DMS 273 treated with DMSO at 0.1 percent for 48 hours (cell line): Measurements from ENCODE around the gene GAL3ST1.
"Not testable (repeated sequence)": the region's sequence is repeated elsewhere in the genome, so short reads cannot be mapped to it uniquely, and the experiment has no call there.

Experiments
- DNase-seq: peaks from one replicate; lab custom pipeline; 2025; lab: John Stamatoyannopoulos, UW

The GAL3ST1 gene

GRCh38 chr22:30564761-30565119, 9.7 kb downstream of the GAL3ST1 start:
- DNase-seq = no peak

GRCh38 chr22:30564045-30564760, 10.3 kb downstream of the GAL3ST1 start:
- DNase-seq = no peak

- no peak for DNase-seq
Observed at GRCh38 chr22:30562366-30562765, 12.1 kb downstream of the GAL3ST1 start.

DNA sequence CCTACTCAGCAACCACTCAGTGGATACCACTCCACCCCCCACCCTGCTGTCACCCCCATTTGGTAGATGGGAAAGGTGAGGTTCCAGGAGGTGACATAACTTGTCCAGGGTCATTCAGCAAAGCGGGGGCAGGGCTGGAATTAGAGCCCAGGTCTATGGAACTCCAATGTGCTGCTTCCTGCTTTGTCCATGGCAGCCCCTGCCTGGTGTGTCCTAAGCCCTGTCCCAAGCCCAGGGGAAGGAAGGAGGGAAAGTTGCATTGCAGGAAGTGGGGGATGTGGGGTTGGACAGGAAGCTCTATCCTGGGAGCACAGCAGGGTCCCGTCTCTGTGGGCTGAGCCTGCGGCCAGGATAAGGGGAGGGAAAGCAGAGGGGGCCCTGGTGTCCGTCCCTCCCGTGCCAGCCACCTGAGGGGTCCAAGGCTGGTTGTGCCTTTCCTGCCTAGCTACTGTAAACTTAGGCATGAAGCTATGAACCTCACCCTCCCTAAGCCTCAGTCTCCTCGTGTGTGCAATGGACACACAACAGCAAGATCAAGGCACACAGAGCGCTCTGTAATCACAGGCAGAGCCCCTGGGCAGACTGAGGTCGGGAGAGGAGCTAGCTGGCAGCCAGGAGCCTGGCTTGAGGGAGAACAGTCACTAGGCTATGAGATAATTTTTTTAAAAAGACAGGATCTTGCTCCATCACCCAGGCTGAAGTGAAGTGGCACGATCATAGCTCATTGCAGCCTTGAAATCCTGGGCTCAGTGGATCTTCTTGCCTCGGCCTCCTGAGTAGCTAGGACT, 12.9 kb downstream of the GAL3ST1 start:
- DNase-seq = no peak

- not testable (repeated sequence) for DNase-seq
Observed at GRCh38 chr22:30560643-30561202, 13.7 kb downstream of the GAL3ST1 start.

DNA sequence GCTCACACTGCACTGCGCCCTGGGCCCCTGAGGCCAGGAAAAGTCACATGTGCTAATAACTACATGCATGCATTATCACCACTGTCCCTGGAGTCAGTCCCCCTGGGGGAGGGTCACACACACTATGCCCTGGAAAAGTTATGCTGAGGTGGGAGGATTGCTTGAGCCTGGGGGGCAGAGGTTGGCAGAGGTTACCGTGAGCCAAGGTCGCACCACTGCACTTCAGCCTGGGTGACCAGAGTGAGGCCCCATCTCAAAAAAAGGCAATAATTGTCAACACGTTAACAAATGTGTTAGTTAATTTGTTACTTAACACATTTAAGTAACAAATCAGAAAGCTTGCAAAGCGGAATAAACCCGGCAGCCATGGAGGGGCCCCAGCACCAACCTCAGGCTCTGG, 14.6 kb downstream of the GAL3ST1 start:
- DNase-seq = no peak

DNA sequence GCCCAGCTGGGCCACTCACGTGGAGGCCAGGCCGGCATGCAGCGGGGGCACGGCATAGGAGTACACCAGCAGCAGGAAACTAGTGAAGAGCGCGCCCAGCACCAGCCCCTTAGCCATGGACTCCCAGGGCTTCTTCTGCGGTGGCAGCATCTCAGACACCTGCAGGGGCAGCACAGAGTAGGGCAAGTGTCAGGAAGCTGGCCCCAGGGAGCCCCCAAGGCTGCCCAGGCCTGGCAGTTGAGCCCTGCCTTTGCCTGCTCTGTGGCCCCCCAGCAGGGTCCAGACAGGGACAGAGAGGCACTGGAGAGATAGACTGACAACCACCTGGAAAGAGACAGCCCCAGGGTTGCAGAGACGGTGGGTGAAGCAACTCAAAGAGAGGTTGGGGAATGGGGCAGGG, 17.2 kb downstream of the GAL3ST1 start:
- DNase-seq = no peak

- DNase-seq = no peak
Observed at GRCh38 chr22:30556388-30556787, 18.1 kb downstream of the GAL3ST1 start.

DNA sequence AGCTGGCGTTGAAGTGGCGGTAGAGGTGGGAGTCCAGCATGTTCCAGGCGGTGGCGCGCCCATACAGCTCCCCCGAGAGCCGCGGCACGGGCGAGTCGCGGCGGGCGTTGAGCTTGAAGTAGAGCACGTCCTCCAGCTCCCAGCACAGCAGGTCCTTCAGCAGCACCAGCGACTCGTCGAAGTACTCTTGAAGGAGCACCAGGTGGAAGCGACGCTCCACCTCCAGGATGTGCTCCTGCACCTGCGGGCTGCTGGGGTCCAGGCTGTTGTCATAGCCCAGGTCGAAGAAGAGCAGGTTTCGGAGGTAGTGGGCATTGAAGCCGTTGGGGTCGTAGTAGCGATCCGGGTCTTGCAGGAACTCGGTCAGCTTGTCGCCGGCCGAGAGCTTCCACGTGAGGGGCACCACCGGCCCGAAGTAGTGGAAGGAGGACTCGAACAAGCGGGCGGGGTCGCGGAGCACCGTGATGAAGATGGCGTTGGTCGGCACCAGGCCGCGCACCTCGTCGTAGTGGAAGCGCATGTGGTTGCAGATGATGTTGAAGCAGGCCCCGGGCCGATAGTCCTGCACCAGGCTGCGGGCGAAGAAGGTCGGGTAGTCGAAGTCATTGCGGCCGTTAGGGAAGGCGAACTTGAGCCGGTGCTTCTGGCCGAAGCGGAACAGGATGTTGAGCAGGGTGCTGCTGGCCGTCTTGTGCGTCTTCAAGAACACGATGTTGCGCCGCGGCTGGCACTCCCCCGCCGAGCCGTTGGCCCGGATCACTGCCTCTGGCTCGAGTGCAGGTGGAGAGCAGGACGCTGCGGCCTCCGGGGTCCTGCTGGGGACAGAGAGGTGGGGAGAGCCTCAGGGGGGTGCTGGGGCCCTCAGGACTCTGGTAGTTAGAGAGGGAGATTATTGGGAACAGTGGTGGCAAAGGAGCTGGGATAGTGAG, 18.9 kb downstream of the GAL3ST1 start:
- DNase-seq = no peak

- no peak for DNase-seq
Observed at GRCh38 chr22:30553971-30554370, 20.5 kb downstream of the GAL3ST1 start.

DNA sequence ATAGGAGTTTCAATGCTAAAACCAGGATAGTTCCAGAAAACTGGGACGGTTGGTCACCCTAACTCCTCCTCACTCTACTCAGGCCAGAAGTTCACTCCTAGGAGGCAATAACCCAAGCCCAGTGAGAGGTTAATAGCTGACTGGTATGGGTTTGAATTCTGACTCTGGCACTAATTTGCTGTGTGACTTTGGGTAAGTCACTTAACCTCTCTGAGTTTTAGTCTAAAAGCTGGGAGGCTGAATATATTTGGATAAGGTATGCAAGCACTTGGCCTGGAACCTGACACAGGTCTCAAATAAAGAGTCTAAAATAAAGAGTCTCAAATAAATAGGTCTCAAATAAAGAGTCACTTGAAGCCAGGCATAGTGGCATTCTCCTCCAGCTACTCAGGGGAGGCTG, 21.7 kb downstream of the GAL3ST1 start:
- DNase-seq = no peak

DNA sequence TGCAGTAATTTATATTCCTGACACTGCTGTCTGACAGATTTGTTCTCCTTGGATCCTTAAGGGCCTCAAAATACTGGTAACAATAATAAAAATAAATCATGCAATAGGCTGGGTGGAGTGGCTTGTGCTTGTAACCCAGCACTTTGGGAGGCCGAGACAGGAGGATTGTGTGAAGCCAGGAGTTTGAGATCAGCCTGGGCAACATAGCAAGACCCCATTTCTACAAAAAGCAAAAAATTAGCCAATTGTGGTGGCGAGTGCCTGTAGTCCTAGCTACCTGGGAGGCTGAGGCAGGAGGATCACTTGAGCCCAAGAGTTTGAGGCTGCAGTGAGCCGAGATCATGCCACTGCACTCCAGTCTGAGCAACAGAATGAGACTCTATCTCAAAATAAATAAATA, 22.7 kb downstream of the GAL3ST1 start:
- not testable (repeated sequence) for DNase-seq

GRCh38 chr22:30547188-30547587, 27.3 kb downstream of the GAL3ST1 start:
- DNase-seq = no peak

DNA sequence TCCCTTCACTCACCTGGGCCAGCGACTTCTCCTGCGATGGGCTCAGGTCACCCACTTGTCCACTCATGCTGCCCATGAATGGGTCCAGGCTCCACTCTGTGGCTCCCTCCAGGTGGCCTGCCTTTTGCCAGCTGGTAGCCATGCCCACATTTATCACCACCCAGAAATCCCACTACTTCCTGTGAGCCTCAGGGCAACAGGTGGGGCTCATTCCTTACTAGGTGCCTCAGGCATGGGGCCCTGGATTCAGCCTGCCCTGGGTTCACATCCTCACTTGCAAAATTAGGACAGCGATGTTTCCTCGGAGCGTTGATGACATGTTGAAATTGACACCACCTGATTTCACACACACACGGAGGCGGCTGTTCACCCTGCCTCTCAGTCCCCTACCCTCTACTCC, 27.8 kb downstream of the GAL3ST1 start, which contains the start of gene SEC14L6:
SEC14L6 (minus strand) TSS at position 126 of the 400 bp plus-strand sequence; CDS start at position 67, 59 bp downstream.
- DNase-seq = no peak

GRCh38 chr22:30542811-30543188, 31.7 kb downstream of the GAL3ST1 start:
- DNase-seq = no peak

- no peak for DNase-seq
Observed at GRCh38 chr22:30541961-30542810, 32.3 kb downstream of the GAL3ST1 start.

- not testable (repeated sequence) for DNase-seq
Observed at GRCh38 chr22:30541511-30541910, 33.0 kb downstream of the GAL3ST1 start.

DNA sequence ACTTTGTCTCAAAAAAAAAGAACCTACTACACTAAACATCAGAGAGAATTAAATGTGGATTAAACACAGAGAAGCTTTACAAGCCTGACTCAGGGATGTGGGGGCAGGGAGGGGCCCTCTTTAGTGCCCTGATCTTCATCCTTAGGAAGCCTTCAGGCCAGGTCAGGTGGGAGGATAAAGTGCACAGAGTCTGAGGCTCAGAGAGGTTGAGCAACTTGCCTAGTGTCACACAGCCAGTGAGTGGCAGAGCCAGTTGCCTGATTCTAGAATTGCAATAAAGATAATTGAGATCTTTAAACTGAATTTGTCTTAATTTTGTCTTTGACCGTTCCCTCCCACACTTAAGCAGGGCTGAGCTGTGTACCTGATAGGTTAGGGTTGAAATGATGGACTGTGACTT, 35.1 kb downstream of the GAL3ST1 start:
- DNase-seq = no peak

GRCh38 chr22:30538280-30538679, 36.2 kb downstream of the GAL3ST1 start:
- no peak for DNase-seq

GRCh38 chr22:30537083-30537731, 37.3 kb downstream of the GAL3ST1 start:
- DNase-seq = no peak

- no peak for DNase-seq
Observed at GRCh38 chr22:30535182-30535581, 39.3 kb downstream of the GAL3ST1 start.
